EL (cell line): ENCODE measurements around the gene TKTL1.
"Not testable (repeated sequence)": the region's sequence is repeated elsewhere in the genome, so short reads cannot be mapped to it uniquely, and the experiment has no call there.

Source experiments
- DNase-seq: peaks from one replicate; pipeline ENCODE4 v3.0.0-alpha.2; 2016

Gene TKTL1

DNA sequence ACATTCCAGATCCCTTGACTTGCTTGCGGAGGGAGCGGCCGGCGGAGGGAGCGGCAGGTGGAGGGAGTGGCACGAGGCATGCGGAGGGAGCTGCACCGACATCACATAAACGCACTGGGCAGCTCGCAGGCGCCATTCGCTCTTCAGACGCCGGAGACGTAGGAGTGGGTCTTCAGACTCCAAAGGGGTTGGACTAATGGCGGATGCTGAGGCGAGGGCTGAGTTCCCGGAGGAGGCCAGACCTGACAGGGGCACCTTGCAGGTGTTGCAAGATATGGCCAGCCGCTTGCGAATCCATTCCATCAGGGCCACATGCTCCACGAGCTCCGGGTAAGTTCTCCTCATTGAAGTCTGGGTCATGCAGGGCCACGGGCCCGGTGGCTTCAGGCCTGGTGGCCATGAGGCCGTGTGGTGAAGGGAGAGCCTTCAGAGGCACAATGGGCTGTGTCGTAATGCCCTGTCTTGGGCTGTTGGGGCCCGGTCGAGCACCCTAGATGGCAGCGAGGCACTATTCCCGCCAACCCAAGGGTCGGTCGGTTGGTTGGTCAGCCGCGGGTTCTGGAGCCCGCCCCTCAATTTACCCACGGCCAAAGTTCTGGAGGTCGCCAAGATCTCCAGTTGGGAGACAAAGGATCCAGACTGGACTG, at the start of gene TKTL1:
Gene TKTL1, plus strand, starts transcription at position 132 of the 647 bp plus-strand sequence. Its CDS starts 65 bp downstream, at position 197.
- no peak for DNase-seq

- DNase-seq, result not testable (repeated sequence)
Observed at GRCh38 chrX:154247377-154248045, 48.1 kb upstream of the TKTL1 start.

GRCh38 chrX:154248076-154248475, 47.5 kb upstream of the TKTL1 start:
- DNase-seq, result not testable (repeated sequence)

- DNase-seq, result not testable (repeated sequence)
Observed at GRCh38 chrX:154257282-154257681, 38.3 kb upstream of the TKTL1 start, which contains the start of gene OPN1MW3. Gene OPN1MW3 (plus strand): TSS chrX:154257582. CDS start chrX:154257620, 38 bp downstream.

GRCh38 chrX:154258711-154259110, 36.9 kb upstream of the TKTL1 start:
- not testable (repeated sequence) for DNase-seq

DNA sequence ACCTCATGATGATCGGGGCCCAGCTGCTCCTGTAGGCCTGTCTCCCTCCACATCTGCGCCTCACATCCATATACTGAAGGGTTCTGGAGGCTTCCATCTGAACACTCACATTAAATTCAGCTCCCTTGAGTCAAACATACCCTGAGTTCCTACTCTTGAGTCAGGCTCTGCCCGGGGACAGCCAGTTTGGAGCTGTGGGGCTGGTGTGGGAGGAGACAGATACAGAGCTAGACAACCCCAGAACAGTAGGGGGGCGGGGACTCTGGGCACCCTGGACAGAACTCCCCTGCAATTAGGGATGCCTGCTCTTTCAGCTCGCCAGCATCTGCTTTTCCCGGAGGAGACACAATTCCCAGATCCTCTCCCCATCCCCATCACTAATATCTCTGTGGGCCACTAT, 32.5 kb upstream of the TKTL1 start:
- DNase-seq, result not testable (repeated sequence)

DNA sequence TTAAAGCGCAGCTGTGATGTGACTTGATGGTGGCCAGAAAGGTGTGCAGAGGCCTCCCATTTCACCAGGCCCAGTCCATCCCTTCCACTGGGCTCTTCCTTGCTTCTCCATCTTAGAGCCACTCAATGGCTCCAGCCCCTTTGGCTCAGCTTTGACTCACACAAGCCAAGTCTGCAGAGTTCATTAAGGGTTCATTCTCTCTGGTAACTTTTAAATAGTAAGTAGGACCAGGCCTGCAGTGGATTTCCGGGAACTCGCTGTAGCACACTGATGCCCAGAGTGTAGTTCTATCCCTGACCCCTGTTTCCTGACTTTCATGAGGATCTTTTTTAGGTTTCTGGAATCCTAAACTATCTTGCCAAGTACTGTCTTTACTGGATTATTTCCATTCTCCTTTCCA, 26.4 kb upstream of the TKTL1 start:
- not testable (repeated sequence) for DNase-seq

GRCh38 chrX:154284489-154285338, 10.9 kb upstream of the TKTL1 start:
- not testable (repeated sequence) for DNase-seq

DNA sequence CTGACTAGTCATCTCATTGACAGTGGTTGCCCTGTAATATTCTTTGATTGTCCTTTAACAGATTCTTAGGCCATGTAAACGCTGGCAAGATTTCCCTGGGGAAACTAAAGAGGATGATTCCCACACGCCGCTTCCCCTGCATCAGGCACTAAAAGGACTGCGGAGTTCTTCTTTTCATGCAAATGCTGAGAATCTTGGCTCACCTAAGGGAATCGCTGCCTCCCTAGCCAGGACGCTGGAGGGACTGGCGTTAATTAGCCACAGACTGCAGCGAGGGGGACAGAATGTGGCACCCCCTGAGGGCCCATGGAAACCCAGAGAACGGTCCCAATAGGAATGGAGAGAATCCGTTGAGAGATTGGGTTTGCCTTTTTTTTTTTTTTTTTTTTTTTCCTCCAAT, 9.2 kb upstream of the TKTL1 start:
- not testable (repeated sequence) for DNase-seq

DNA sequence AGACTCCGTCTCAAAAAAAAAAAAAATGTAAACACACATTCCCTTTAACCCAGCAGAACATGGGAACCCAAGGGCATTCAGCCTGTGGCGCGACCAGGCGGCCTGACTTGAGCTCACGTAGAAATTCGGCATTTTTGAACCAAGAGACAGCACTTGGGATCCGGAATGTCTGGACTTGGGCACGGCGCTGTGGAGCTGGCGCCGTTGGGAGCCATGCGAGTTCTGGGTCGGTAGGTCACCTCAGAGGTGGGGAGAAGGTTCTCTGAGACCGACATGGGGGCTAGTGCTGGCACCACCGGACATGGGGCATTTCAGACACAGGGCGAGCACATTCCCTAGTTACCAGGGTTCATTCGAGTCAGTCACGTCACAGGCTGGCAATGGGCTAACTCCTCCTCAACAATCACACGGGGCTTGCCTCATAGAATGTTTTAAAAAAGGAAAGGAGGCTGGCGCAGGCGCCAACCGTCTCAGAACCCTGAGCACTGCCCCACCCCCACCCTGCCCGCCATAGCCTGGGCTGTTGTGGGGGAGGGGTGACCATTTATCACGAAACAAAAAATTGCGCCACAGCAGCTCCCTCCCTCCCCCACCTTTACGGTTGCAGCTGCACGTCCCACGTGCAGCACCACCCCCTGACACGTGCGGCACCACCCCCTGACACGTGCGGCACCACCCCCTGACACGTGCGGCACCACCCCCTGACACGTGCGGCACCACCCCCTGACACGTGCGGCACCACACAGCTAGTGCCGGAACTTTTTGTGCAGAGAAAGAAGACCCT, 612 bp upstream of the TKTL1 start, which contains the start of gene TEX28:
Gene TEX28, minus strand, starts transcription at position 334 of the 784 bp plus-strand sequence. CDS start 3,007 bp downstream, outside the sequence.
- DNase-seq, result no peak

- no peak for DNase-seq
Observed at GRCh38 chrX:154296731-154297130, 1.1 kb downstream of the TKTL1 start.

GRCh38 chrX:154298312-154298711, 2.7 kb downstream of the TKTL1 start:
- DNase-seq, result no peak

DNA sequence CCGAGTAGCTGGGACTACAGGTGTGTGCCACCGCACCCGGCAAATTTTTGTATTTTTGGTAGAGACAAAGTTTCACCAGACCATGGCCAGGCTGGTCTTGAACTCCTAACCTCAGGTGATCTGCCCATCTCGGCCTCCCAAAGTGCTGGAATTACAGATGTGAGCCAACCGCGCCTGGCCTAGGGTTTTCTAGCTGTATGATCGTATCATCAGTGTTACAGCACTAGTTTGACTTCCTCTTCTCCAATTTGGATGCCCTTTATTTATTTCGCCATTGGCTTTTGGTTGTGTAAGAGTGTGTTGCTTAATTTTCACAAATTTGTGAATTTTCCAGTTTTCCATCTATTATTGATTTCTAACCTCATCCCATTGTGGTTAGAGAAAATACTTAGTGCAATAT, 5.2 kb downstream of the TKTL1 start:
- no peak for DNase-seq

DNA sequence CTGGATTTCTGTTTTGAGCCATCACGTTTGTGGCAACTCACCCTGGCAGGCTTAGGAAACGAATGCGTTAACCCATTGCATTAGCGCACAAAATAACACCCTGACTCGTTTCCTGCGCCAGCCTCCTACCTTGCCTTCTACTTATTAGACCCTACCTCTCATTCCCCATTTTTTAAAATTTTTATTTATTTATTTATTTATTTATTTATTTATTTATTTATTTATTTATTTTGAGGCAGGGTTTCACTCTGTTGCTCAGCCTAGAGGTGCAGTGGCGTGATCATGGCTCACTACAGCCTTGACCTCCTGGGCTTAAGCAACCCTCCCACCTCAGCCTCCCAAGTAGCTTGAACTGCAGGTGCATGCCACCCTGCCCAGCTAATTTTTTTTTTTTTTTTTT, 7.4 kb downstream of the TKTL1 start:
- not testable (repeated sequence) for DNase-seq

- DNase-seq, result no peak
Observed at GRCh38 chrX:154303476-154303875, 7.9 kb downstream of the TKTL1 start.

- DNase-seq, result no peak
Observed at GRCh38 chrX:154304846-154305245, 9.3 kb downstream of the TKTL1 start.

DNA sequence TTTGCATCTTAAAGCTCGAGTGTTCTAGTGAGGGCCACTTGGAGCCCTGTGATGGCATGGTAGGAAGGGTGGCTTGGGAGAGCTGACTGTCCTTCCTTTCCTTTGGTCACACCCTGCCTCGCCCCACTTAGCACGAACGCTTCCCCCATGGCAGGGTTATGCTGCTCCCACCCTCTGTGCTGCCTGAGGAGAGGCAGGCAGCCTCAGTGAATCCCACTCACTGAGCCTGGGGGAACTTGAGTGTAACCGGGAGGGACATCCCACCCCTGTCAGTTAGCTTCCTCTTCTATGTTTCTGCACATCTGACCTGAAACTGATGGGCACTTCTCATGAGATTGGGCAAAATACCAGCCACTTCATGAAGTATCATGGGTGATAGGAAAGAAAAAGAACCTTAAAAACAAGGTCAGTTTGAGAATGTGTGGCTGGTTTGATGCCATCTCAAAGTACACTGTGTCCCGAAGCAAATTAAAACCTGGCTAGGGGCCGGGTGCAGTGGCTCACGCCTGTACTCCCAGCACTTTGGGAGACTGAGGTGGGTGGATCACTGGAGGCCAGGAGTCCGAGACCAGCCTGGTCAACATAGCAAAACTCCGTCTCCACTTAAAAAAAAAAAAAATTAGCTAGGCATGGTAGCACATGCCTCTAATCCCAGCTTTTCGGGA, 10.1 kb downstream of the TKTL1 start:
- no peak for DNase-seq

- DNase-seq, result no peak
Observed at GRCh38 chrX:154307202-154307601, 11.6 kb downstream of the TKTL1 start.

- peak; percentile 40 for DNase-seq
Observed at GRCh38 chrX:154308108-154308946, 12.7 kb downstream of the TKTL1 start.

- DNase-seq, result no peak
Observed at GRCh38 chrX:154309041-154309775, 13.6 kb downstream of the TKTL1 start.
